ENCODE measurements around the gene ANKRD12. TPM values are rescaled to one million over a fixed set of nuclear protein-coding genes. Genes with fewer than 3 reads are reported as not detected.
"Not testable (repeated sequence)": the region's sequence is repeated elsewhere in the genome, so short reads cannot be mapped to it uniquely, and the experiment has no call there.

Gene ANKRD12
- total RNA-seq, 4 donors from 2014 or later, result 39.9 to 172 (median 58.9) TPM

DNA sequence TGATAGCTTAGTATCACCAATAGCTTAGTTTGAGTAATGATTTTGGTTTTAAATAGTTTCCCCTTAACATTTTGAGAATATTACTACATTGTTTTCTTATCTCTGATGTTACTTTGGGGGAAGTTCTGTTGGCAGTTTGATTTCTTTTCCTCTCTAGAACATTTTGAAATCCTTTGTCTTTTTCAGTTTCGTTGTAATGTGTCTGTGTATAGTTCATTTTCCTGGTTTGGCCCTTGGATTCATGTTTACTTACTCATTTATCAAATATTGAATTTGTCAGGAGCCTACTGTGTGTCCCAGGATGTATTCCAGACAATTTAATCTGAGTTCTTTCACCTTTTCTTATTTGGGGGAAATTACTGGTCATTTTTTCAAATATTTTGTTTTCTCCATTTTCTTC is 16.7 kb downstream of the ANKRD12 start:
- TF ChIP-seq, protein P1, sequence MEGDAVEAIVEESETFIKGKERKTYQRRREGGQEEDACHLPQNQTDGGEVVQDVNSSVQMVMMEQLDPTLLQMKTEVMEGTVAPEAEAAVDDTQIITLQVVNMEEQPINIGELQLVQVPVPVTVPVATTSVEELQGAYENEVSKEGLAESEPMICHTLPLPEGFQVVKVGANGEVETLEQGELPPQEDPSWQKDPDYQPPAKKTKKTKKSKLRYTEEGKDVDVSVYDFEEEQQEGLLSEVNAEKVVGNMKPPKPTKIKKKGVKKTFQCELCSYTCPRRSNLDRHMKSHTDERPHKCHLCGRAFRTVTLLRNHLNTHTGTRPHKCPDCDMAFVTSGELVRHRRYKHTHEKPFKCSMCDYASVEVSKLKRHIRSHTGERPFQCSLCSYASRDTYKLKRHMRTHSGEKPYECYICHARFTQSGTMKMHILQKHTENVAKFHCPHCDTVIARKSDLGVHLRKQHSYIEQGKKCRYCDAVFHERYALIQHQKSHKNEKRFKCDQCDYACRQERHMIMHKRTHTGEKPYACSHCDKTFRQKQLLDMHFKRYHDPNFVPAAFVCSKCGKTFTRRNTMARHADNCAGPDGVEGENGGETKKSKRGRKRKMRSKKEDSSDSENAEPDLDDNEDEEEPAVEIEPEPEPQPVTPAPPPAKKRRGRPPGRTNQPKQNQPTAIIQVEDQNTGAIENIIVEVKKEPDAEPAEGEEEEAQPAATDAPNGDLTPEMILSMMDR (IDR thresholded peaks at IDR 0.05), result no peak
- no peak for TF ChIP-seq POLR2A (IDR thresholded peaks at IDR 0.05)
- Histone ChIP-seq H3K9me3 (no peaks in the 10 kb centered on the region), H3K4me3 (no peak overlapping the region), H3K4me1 (peaks cover 0 to 14% (median 0%) of the 10 kb centered on the region in 4 donors), H3K27me3 (no peaks in the 10 kb centered on the region), H3K36me3 (no peaks in the 10 kb centered on the region), H3K27ac (no peak overlapping the region)
- no peak for DNase-seq

- H3K9me3 ChIP-seq, result no peaks in the 10 kb centered on the region
- no peak overlapping the region for H3K4me3 ChIP-seq
- no peak for TF ChIP-seq POLR2A (IDR thresholded peaks at IDR 0.05)
- TF ChIP-seq, protein P1 (IDR thresholded peaks at IDR 0.05), result no peak
- DNase-seq, result no peak
- no peaks in the 10 kb centered on the region for H3K27me3 ChIP-seq
- peaks cover 0 to 3% (median 0%) of the 10 kb centered on the region in 3 donors for H3K36me3 ChIP-seq
- H3K27ac ChIP-seq, result no peak overlapping the region
- peaks cover 0 to 8% (median 0%) of the 10 kb centered on the region in 4 donors for H3K4me1 ChIP-seq
These were observed 20.1 kb downstream of the ANKRD12 start for GRCh38 chr18:9156604-9157249.

- TF ChIP-seq, protein P1 (IDR thresholded peaks at IDR 0.05), result no peak
- no peak for TF ChIP-seq POLR2A (IDR thresholded peaks at IDR 0.05)
- H3K4me1 ChIP-seq, result peaks cover 0 to 4% (median 0%) of the 10 kb centered on the region in 4 donors
- no peaks in the 10 kb centered on the region for H3K9me3 ChIP-seq
These were observed 21.2 kb downstream of the ANKRD12 start for GRCh38 chr18:9157806-9158205.

DNA sequence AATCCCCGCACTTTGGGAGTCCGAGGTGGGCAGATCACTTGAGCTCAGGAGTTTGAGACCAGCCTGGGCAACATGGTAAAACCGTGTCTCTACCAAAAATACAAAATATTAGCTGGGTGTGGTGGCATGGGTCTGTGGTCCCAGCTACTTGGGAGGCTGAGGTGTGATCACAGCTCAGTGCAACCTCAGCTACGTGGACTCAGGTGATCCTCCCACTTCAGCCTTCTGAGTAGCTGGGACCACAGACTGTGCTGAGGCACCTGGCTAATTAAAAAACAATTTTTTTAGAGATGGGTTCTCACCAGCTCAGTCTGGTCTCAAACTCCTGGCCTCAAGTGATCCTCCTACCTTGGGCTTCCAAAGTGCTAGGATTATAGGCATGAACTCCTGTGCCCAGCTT is 23.4 kb downstream of the ANKRD12 start:
- Histone ChIP-seq H3K36me3 (peaks cover 0 to 3% (median 0%) of the 10 kb centered on the region in 3 donors), H3K27ac (no peak overlapping the region), H3K9me3 (peaks cover 0 to 6% (median 0%) of the 10 kb centered on the region in 4 donors), H3K27me3 (no peaks in the 10 kb centered on the region), H3K4me1 (no peaks in the 10 kb centered on the region), H3K4me3 (no peak overlapping the region)
- TF ChIP-seq, protein P1 (IDR thresholded peaks at IDR 0.05), result no peak
- no peak for TF ChIP-seq POLR2A (IDR thresholded peaks at IDR 0.05)
- no peak for DNase-seq

More at GRCh38 chr18:9157806-9158205, 21.2 kb downstream of the ANKRD12 start:
- H3K36me3 ChIP-seq, result peaks cover 0 to 3% (median 0%) of the 10 kb centered on the region in 3 donors
- no peak for DNase-seq
- no peak overlapping the region for H3K27ac ChIP-seq
- no peaks in the 10 kb centered on the region for H3K27me3 ChIP-seq
- no peak overlapping the region for H3K4me3 ChIP-seq

GRCh38 chr18:9162663-9163062 is 26.1 kb downstream of the ANKRD12 start:
- not testable (repeated sequence) for DNase-seq, H3K4me3 ChIP-seq, H3K4me1 ChIP-seq, H3K36me3 ChIP-seq, H3K27ac ChIP-seq, H3K9me3 ChIP-seq, H3K27me3 ChIP-seq

GRCh38 chr18:9164149-9164548 is 27.6 kb downstream of the ANKRD12 start:
- not testable (repeated sequence) for DNase-seq, H3K27me3 ChIP-seq, H3K27ac ChIP-seq, H3K4me3 ChIP-seq, H3K36me3 ChIP-seq, H3K9me3 ChIP-seq, H3K4me1 ChIP-seq

- not testable (repeated sequence) for H3K4me3 ChIP-seq, H3K27ac ChIP-seq, H3K9me3 ChIP-seq, H3K4me1 ChIP-seq, DNase-seq, H3K27me3 ChIP-seq, H3K36me3 ChIP-seq
These were observed 29.3 kb downstream of the ANKRD12 start for GRCh38 chr18:9165883-9166282.

- not testable (repeated sequence) for H3K4me3 ChIP-seq, H3K36me3 ChIP-seq, H3K27me3 ChIP-seq, H3K9me3 ChIP-seq, DNase-seq, H3K27ac ChIP-seq
- peaks cover 0 to 15% (median 8%) of the 10 kb centered on the region in 4 donors for H3K4me1 ChIP-seq
These were observed 32.9 kb downstream of the ANKRD12 start for GRCh38 chr18:9169515-9169914.

- not testable (repeated sequence) for DNase-seq, H3K9me3 ChIP-seq, H3K36me3 ChIP-seq, H3K4me3 ChIP-seq, H3K27me3 ChIP-seq, H3K27ac ChIP-seq
- peaks cover 0 to 15% (median 8%) of the 10 kb centered on the region in 4 donors for H3K4me1 ChIP-seq
These were observed 35.3 kb downstream of the ANKRD12 start for GRCh38 chr18:9171919-9172318.

Measured in Peyer's patch (tissue), 4 donors.